Smooth muscle cell of the pulmonary artery (primary cell): Measurements from ENCODE around the gene EMC7. TPM values are rescaled to one million over a fixed set of nuclear protein-coding genes. Genes with fewer than 3 reads are reported as not detected.

Source experiments
- total RNA-seq: library from RNA; depleted of rRNA; stranded (reverse); fragments of >200 nt; gene quantifications from 2 replicates; pipeline ENCODE4 v1.2.3, GENCODE V29; 2014

Gene EMC7
- total RNA-seq = 60.2 and 62.6 TPM in 2 replicates

GRCh38 chr15:34101366-34102174, at the start of gene EMC7, which contains the start of gene PGBD4:
Gene EMC7, minus strand, starts transcription at chr15:34101862. Its CDS starts 23 bp downstream, at chr15:34101839.
Gene PGBD4, plus strand, starts transcription at chr15:34102083. Its CDS starts 449 bp downstream, at chr15:34102532.

GRCh38 chr15:34038871-34039789, 62.5 kb downstream of the EMC7 start, which contains the start of gene AVEN:
Gene AVEN, minus strand, starts transcription at chr15:34039204. Its CDS starts 158 bp downstream, at chr15:34039046.

Other genes with a start within 250 kb of the EMC7 start
- gene CHRM5, start 133.4 kb downstream of the EMC7 start, total RNA-seq = 0.07 TPM in 1 of 2 replicates, not detected in the other
- gene AVEN, start 62.7 kb downstream of the EMC7 start, total RNA-seq = 22.1 and 37.6 TPM in 2 replicates
- gene PGBD4, start 221 bp upstream of the EMC7 start, total RNA-seq = 3.6 and 3.9 TPM in 2 replicates
- 31.6 and 35.9 TPM in 2 replicates for gene KATNBL1, start 108.2 kb upstream of the EMC7 start, total RNA-seq
- gene EMC4, start 123.2 kb upstream of the EMC7 start, total RNA-seq = 155 and 182 TPM in 2 replicates
- 42.4 and 46.1 TPM in 2 replicates for gene SLC12A6, start 235.9 kb upstream of the EMC7 start, total RNA-seq
- gene NOP10, start 241.3 kb upstream of the EMC7 start, total RNA-seq = 132 and 166 TPM in 2 replicates
- not detected in 2 replicates for gene NUTM1, start 241.5 kb upstream of the EMC7 start, total RNA-seq